GM06990 (cell line): ENCODE results near the gene CLK3.
"Not testable (repeated sequence)": the region's sequence is repeated elsewhere in the genome, so short reads cannot be mapped to it uniquely, and the experiment has no call there.

Experiments
- DNase-seq: peaks from one replicate; pipeline ENCODE4 v3.0.0-alpha.2; 2011; ENCODE audit not compliant: insufficient read length; ENCODE audit errors: extremely low read depth
- H3K27me3 ChIP-seq: replicated peaks from 2 replicates; pipeline ENCODE4 v1.6.0; 2011; ENCODE audit warnings: low read length; ENCODE audit not compliant: control insufficient read depth, insufficient read depth
- H3K36me3 ChIP-seq: 2 replicates; pipeline ENCODE4 v1.5.1; 2011; ENCODE audit warnings: low read length; ENCODE audit not compliant: control insufficient read depth, insufficient read depth
- H3K4me3 ChIP-seq: replicated peaks from 2 replicates; pipeline ENCODE4 v1.5.1; 2011; ENCODE audit warnings: low read depth, mild to moderate bottlenecking, control low read depth, low read length
- TF ChIP-seq, protein P1 (sequence below): IDR thresholded peaks from 2 replicates; pipeline ENCODE4 v1.5.1; 2011; ENCODE audit warnings: low read length, control low read depth, mild to moderate bottlenecking, inconsistent platforms; ENCODE audit not compliant: insufficient read depth, poor library complexity, severe bottlenecking

The CLK3 gene

DNA sequence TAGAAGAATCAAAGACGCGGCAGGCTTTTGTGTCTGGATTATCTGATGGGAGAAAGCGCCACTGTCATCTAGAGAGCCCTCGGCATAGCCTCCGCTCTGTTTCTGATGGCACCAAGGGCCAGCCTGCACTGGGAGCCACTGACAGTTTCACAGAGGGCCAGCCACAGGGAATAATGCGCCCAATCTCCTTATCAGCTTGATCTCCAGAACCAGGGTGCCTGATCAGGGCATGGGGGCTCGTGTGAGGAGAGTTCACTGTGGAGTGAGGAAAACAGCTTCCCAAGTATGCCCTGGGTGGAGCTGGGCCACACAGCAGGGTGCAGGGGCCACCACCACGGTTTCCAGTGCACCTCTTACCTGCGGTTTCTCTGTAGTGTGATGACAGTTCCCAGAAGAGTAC lies 29.8 kb upstream of the CLK3 start:
- no peak for DNase-seq
- H3K36me3 ChIP-seq = peaks cover 37% of the 10 kb centered on the region
- TF ChIP-seq, protein P1, sequence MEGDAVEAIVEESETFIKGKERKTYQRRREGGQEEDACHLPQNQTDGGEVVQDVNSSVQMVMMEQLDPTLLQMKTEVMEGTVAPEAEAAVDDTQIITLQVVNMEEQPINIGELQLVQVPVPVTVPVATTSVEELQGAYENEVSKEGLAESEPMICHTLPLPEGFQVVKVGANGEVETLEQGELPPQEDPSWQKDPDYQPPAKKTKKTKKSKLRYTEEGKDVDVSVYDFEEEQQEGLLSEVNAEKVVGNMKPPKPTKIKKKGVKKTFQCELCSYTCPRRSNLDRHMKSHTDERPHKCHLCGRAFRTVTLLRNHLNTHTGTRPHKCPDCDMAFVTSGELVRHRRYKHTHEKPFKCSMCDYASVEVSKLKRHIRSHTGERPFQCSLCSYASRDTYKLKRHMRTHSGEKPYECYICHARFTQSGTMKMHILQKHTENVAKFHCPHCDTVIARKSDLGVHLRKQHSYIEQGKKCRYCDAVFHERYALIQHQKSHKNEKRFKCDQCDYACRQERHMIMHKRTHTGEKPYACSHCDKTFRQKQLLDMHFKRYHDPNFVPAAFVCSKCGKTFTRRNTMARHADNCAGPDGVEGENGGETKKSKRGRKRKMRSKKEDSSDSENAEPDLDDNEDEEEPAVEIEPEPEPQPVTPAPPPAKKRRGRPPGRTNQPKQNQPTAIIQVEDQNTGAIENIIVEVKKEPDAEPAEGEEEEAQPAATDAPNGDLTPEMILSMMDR = no peak
- no peak overlapping the region for H3K4me3 ChIP-seq
- no peaks in the 10 kb centered on the region for H3K27me3 ChIP-seq

- Histone ChIP-seq H3K4me3 (no peak overlapping the region), H3K36me3 (peaks cover 57% of the 10 kb centered on the region), H3K27me3 (no peaks in the 10 kb centered on the region)
- TF ChIP-seq, protein P1 = no peak
- no peak for DNase-seq
Observed at GRCh38 chr15:74589826-74590225, 25.8 kb upstream of the CLK3 start.

DNA sequence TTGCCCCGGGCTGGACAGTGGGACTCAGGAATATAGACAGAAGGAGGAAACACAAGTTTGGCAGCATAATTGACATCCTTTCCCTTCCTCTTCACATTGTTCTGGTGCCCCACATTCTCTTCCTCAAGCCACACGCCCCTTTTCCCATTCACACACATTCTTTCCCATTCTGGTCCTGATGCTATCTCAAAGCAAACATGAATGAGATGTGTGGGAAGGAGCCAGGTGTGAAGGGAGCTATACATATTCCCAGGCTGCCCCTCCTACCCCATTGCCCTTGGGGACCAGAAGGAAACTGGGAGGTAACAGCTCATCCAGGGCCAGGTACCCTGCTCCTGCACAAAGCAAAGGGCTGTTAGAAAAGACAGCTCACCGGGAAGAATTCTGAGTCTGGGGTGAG lies 23.4 kb upstream of the CLK3 start:
- TF ChIP-seq, protein P1 = no peak
- no peak for DNase-seq
- Histone ChIP-seq H3K4me3 (no peak overlapping the region), H3K27me3 (no peaks in the 10 kb centered on the region), H3K36me3 (peaks cover 49% of the 10 kb centered on the region)

DNA sequence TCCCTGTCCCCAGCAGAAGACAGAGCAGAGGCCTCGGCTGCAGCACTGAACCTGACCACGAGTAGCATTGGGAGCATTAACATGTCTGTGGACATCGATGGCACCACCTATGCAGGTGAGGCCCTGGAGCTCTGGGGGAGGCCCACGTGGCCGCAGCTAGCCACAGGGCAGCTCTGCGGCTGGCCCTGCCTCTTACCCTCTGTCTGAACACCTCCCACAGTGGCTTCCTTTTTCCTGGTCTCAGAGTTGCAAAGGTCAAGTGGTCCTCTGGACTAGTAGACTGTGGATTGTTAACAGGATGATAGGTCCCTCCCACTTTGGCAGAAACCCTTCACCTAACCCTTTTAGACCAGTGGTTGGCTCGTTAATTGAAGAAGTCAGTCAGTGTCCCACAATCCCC lies 22.5 kb upstream of the CLK3 start:
- no peak for DNase-seq
- TF ChIP-seq, protein P1 = no peak
- Histone ChIP-seq H3K4me3 (no peak overlapping the region), H3K36me3 (peaks cover 43% of the 10 kb centered on the region), H3K27me3 (no peaks in the 10 kb centered on the region)

DNA sequence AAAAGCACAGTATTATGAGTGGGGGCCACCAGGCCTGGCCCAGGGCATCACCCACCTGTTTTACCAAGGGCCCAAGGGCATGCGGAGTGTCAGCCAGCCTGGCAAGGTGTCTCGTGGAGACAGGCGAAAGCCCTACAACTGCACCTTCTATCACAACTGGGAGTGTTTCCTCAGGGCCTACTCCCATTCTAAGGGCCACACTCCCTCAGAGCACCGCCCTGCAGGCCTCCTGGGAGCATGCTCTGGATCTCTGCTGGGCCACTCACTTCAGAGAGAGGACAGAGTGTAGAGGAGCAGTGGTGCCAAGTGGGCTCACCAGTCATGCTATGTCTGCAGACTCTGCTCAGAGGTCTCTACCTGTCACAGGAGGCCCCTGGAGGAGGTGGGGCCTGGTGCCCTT lies 21.2 kb upstream of the CLK3 start:
- H3K4me3 ChIP-seq = no peak overlapping the region
- no peaks in the 10 kb centered on the region for H3K27me3 ChIP-seq
- TF ChIP-seq, protein P1 = no peak
- H3K36me3 ChIP-seq = peaks cover 35% of the 10 kb centered on the region
- DNase-seq = no peak

DNA sequence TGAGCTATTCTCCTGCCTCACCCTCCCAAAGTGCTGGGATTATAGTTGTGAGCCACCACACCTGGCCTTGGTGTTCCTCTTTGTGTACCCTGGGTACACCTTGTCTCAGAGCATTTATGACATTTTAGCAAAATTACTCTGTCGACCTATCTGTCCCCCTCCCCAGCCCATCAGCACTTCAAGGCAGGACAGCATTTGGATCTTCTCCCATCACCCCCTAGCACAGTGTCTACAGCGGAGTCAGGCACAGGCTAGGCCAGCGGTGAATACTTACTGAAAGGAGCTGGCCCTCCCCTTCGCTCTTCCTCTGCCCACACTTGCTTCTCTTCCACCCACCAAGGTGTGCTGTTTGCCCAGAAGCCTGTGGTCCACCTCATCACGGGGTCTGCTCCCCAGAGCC lies 20.4 kb upstream of the CLK3 start:
- H3K27me3 ChIP-seq = no peaks in the 10 kb centered on the region

GRCh38 chr15:74596736-74597135 lies 18.9 kb upstream of the CLK3 start:
- DNase-seq, H3K4me3 ChIP-seq, H3K27me3 ChIP-seq: not testable (repeated sequence)
- H3K36me3 ChIP-seq = peaks cover 27% of the 10 kb centered on the region

More for the DNA sequence above, 20.4 kb upstream of the CLK3 start:
- TF ChIP-seq, protein P1 = no peak
- H3K36me3 ChIP-seq = peaks cover 33% of the 10 kb centered on the region
- no peak for DNase-seq
- no peak overlapping the region for H3K4me3 ChIP-seq

GRCh38 chr15:74597146-74597705 lies 18.4 kb upstream of the CLK3 start:
- peaks cover 23% of the 10 kb centered on the region for H3K36me3 ChIP-seq
- not testable (repeated sequence) for H3K4me3 ChIP-seq, DNase-seq, H3K27me3 ChIP-seq
